HFF-Myc (cell line): ENCODE results near the gene NKAIN4.

Source experiments
- DNase-seq: peaks from one replicate; pipeline ENCODE4 v3.0.0-alpha.2; 2011; ENCODE audit warnings: low read depth; ENCODE audit errors: extremely low read depth
- H3K4me3 ChIP-seq: replicated peaks from 2 replicates; pipeline ENCODE4 v1.5.1; 2011; ENCODE audit warnings: low read depth, mild to moderate bottlenecking, control low read depth, low read length
- CTCF ChIP-seq: IDR thresholded peaks from 2 replicates; pipeline ENCODE4 v1.5.1; 2012; ENCODE audit warnings: mild to moderate bottlenecking, low read depth, low read length, control low read depth; ENCODE audit errors: missing control alignments

NKAIN4 gene

GRCh38 chr20:63275825-63276224, 21.6 kb upstream of the NKAIN4 start:
- TF ChIP-seq CTCF, result no peak
- DNase-seq, result no peak
- no peak overlapping the region for H3K4me3 ChIP-seq

- H3K4me3 ChIP-seq, result peak overlapping the region; percentile 92
- TF ChIP-seq CTCF, result no peak
- DNase-seq, result no peak
Measured at GRCh38 chr20:63274381-63275228, 20.3 kb upstream of the NKAIN4 start.

GRCh38 chr20:63273635-63274380, 19.5 kb upstream of the NKAIN4 start:
- peak overlapping the region; percentile 92 for H3K4me3 ChIP-seq
- TF ChIP-seq CTCF, result no peak
- peak; percentile 26 for DNase-seq

GRCh38 chr20:63273059-63273579, 18.9 kb upstream of the NKAIN4 start:
- TF ChIP-seq CTCF, result no peak
- peak overlapping the region; percentile 92 for H3K4me3 ChIP-seq
- no peak for DNase-seq

GRCh38 chr20:63272105-63273058, 18.1 kb upstream of the NKAIN4 start, which contains the start of gene ARFGAP1:
TSS of gene ARFGAP1 (plus strand) at chr20:63272813. CDS start at chr20:63275581, 2,768 bp downstream.
- peak; percentile 36 for DNase-seq
- TF ChIP-seq CTCF, result no peak

More at GRCh38 chr20:63272105-63273058, 18.1 kb upstream of the NKAIN4 start, which contains the start of gene ARFGAP1:
- peak within 1 kb of the TSS; percentile 92 for H3K4me3 ChIP-seq
